Peyer's patch (tissue), 4 donors: Measurements from ENCODE around the gene STX1A.

Experiments used
- CTCF ChIP-seq, 6 experiments: fragments of 450-650 bp in 4 of 6; fragments of 200-600 bp in 2 of 6; sonication (generic) in 1 of 6; IDR thresholded peaks; one replicate each; pipeline ENCODE4 v1.5.1; 2017 to 2019; ENCODE audit warnings: antibody characterized with exemption in 6 of 6, mild to moderate bottlenecking in 3 of 6, moderate library complexity in 1 of 6
- POLR2A ChIP-seq, 2 donors: fragments of 450-650 bp; IDR thresholded peaks; one replicate each; pipeline ENCODE4 v1.5.1; 2017; ENCODE audit warnings: antibody characterized with exemption in 2 of 2, mild to moderate bottlenecking in 2 of 2, moderate library complexity in 2 of 2

DNA sequence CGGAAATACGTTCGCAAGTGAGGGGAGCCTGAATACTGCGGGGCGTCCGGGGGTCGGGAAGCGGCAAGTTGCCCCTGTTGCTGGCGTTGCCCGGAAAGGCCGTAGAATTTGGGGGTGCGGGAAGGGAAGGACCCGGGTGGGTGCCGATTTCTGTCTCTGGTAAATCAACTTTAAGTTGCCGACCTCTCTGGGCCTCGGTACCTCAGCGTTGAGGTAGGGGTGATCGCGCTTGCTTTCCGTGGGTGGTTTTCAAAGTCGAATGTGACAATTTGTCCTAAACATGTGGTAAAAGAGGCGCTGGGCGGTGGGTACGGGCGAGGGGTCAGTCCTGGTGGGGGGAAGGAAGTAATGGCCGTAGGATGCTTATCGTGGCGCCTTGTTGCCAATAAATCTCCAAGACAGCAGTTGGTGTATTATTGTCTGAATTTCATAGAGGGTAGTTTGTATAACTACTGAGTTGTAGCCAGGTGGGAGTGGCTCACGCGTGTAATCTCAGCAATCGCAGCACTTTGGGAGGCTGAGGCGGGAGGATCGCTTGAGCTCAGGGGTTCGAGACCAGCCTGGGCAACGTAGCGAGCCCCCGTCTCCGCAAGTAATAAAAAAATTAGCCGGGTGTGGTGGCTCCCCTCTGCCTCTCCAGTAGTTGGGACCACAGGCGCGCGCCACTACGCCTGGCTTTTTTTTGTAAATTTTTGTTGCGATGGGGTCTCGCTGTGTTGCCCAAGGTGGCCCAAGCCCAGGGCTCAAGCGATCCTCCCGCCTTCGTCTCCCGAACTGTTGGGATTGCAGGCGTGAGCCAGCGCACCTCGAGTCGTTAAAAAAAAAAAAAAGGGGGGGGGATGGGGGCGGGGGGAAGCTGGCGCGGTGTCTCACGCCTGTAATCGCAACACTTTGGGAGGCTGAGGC is 35.4 kb downstream of the STX1A start:
- TF ChIP-seq POLR2A (IDR thresholded peaks at IDR 0.05) (no peak), CTCF (IDR thresholded peaks at IDR 0.05) (no peak)
